Measurements from ENCODE around the gene ZMIZ1. TPM values are rescaled to one million over a fixed set of nuclear protein-coding genes. Genes with fewer than 3 reads are reported as not detected.
A peak's percentile ranks its signal among the peaks of the same experiment; 100 is the strongest.

Gene ZMIZ1
- total RNA-seq, 1 experiment from 2014 or later, result 15.4 TPM

GRCh38 chr10:79303631-79304478, 235.1 kb downstream of the ZMIZ1 start:
- no peak for DNase-seq (ENCODE audit: low read depth)

- DNase-seq (ENCODE audit: low read depth), result no peak
Observed at GRCh38 chr10:79304479-79305087, 235.8 kb downstream of the ZMIZ1 start.

GRCh38 chr10:79305515-79305914, 236.7 kb downstream of the ZMIZ1 start:
- no peak for DNase-seq (ENCODE audit: low read depth)

GRCh38 chr10:79305988-79306387, 237.2 kb downstream of the ZMIZ1 start:
- DNase-seq (ENCODE audit: low read depth), result no peak

GRCh38 chr10:79306644-79307220, 238.0 kb downstream of the ZMIZ1 start:
- DNase-seq (ENCODE audit: low read depth), result no peak

- DNase-seq (ENCODE audit: low read depth), result no peak
Observed at GRCh38 chr10:79308016-79308415, 239.2 kb downstream of the ZMIZ1 start.

- no peak for DNase-seq (ENCODE audit: low read depth)
Observed at GRCh38 chr10:79308969-79309665, 240.4 kb downstream of the ZMIZ1 start.

- DNase-seq (ENCODE audit: low read depth), result no peak
Observed at GRCh38 chr10:79310200-79310865, 241.6 kb downstream of the ZMIZ1 start.

GRCh38 chr10:79310911-79311573, 242.3 kb downstream of the ZMIZ1 start:
- no peak for DNase-seq (ENCODE audit: low read depth)

- no peak for DNase-seq (ENCODE audit: low read depth)
Observed at GRCh38 chr10:79311581-79312407, 243.0 kb downstream of the ZMIZ1 start.

GRCh38 chr10:79312601-79313187, 243.9 kb downstream of the ZMIZ1 start:
- DNase-seq (ENCODE audit: low read depth), result no peak

- no peak for DNase-seq (ENCODE audit: low read depth)
Observed at GRCh38 chr10:79313320-79313719, 244.6 kb downstream of the ZMIZ1 start.

GRCh38 chr10:79313911-79314439, 245.2 kb downstream of the ZMIZ1 start:
- DNase-seq (ENCODE audit: low read depth), result no peak

GRCh38 chr10:79314761-79315601, 246.2 kb downstream of the ZMIZ1 start:
- DNase-seq (ENCODE audit: low read depth), result peak; percentile 46

GRCh38 chr10:79315602-79315920, 246.8 kb downstream of the ZMIZ1 start:
- DNase-seq (ENCODE audit: low read depth), result no peak

- peak; percentile 38 for DNase-seq (ENCODE audit: low read depth)
Observed at GRCh38 chr10:79316671-79317431, 248.1 kb downstream of the ZMIZ1 start.

GRCh38 chr10:79318369-79318768, 249.6 kb downstream of the ZMIZ1 start:
- DNase-seq (ENCODE audit: low read depth), result no peak

- DNase-seq (ENCODE audit: low read depth), result no peak
Observed at GRCh38 chr10:79319115-79319771, 250.5 kb downstream of the ZMIZ1 start.

Measured in RPMI7951 (cell line).